DOHH2 (cell line): ENCODE results near the gene CLEC1A.

Experiments
- H3F3A ChIP-seq: fragments of 200-600 bp; sonication (generic), shearing (Covaris generic); 2 replicates; pipeline ENCODE4 v1.6.0; 2016; ENCODE audit warnings: antibody characterized with exemption, mild to moderate bottlenecking; ENCODE audit not compliant: control insufficient read depth, insufficient read depth
- H3K27ac ChIP-seq: fragments of 200-600 bp; sonication (generic); 2 replicates; pipeline ENCODE4 v1.5.1; 2014; ENCODE audit warnings: low read depth, mild to moderate bottlenecking, low read length, moderate library complexity
- H3K27me3 ChIP-seq: fragments of 200-600 bp; sonication (generic); 2 replicates; pipeline ENCODE4 v1.6.1; 2014; ENCODE audit warnings: mild to moderate bottlenecking, low read length, mixed read lengths; ENCODE audit not compliant: control insufficient read depth
- H3K36me3 ChIP-seq: fragments of 200-600 bp; sonication (generic); 2 replicates; pipeline ENCODE4 v1.6.1; 2014; ENCODE audit warnings: mild to moderate bottlenecking, low read length, moderate library complexity, mixed read lengths; ENCODE audit not compliant: control insufficient read depth
- H3K4me1 ChIP-seq: fragments of 200-600 bp; sonication (generic); 2 replicates; pipeline ENCODE4 v1.6.1; 2014; ENCODE audit warnings: mild to moderate bottlenecking, low read length, mixed read lengths; ENCODE audit not compliant: control insufficient read depth
- H3K4me2 ChIP-seq: fragments of 200-600 bp; sonication (generic); 2 replicates; pipeline ENCODE4 v1.6.0; 2014; ENCODE audit warnings: mild to moderate bottlenecking, low read length, moderate library complexity
- H3K4me3 ChIP-seq: fragments of 200-600 bp; sonication (generic); 2 replicates; pipeline ENCODE4 v1.5.1; 2014; ENCODE audit warnings: mild to moderate bottlenecking, low read length, mixed read lengths
- H3K79me2 ChIP-seq: fragments of 200-600 bp; sonication (generic); 2 replicates; pipeline ENCODE4 v1.6.1; 2014; ENCODE audit warnings: mild to moderate bottlenecking, low read length, mixed read lengths; ENCODE audit not compliant: control insufficient read depth
- H3K9me2 ChIP-seq: fragments of 200-600 bp; sonication (generic); replicated peaks from 2 replicates; pipeline ENCODE4 v1.6.1; 2014; ENCODE audit warnings: mild to moderate bottlenecking, low read length, mixed read lengths; ENCODE audit not compliant: control insufficient read depth
- H3K9me3 ChIP-seq: fragments of 200-600 bp; sonication (generic); 2 replicates; pipeline ENCODE4 v1.6.1; 2014; ENCODE audit warnings: antibody characterized with exemption, low read length, mixed read lengths; ENCODE audit not compliant: control insufficient read depth, insufficient read depth
- H4K20me1 ChIP-seq: fragments of 200-600 bp; sonication (generic); 2 replicates; pipeline ENCODE4 v1.6.0; 2014; ENCODE audit warnings: low read depth, mild to moderate bottlenecking, antibody characterized with exemption, low read length, moderate library complexity; ENCODE audit not compliant: control insufficient read depth, insufficient read depth
- EZH2phosphoT487 ChIP-seq: fragments of 200-600 bp; sonication (generic); IDR thresholded peaks from 2 replicates; pipeline ENCODE4 v1.6.1; 2017; ENCODE audit warnings: borderline replicate concordance, mild to moderate bottlenecking, antibody characterized with exemption, low read length, moderate library complexity, mixed read lengths
- TF ChIP-seq, protein P1 (sequence below): fragments of 200-600 bp; sonication (generic); IDR thresholded peaks from one replicate; pipeline ENCODE4 v1.5.1; 2014; ENCODE audit warnings: antibody characterized with exemption, mild to moderate bottlenecking, low read depth, low read length; ENCODE audit not compliant: poor library complexity, severe bottlenecking

Gene CLEC1A

DNA sequence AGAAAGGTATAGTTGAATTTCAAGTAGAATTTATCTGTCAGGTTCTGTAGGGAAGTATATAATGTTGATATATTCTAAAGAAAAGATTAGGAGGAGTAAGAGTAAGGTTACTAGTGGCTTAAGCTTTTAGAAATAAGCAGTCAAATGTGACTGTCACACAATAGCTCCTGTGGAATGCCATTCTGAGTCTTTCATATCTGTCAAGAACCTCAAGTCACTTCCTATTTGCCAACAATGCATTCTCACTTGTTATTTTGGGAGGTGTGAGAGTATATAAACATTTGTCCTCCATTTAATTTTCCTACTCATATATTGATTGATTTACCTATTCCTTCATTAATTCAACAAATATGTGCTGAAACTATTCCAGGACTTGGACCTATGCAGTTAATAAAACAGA lies 56.6 kb downstream of the CLEC1A start:
- no peaks in the 10 kb centered on the region for H3K36me3 ChIP-seq
- no peak overlapping the region for H3K27ac ChIP-seq
- TF ChIP-seq, protein P1, sequence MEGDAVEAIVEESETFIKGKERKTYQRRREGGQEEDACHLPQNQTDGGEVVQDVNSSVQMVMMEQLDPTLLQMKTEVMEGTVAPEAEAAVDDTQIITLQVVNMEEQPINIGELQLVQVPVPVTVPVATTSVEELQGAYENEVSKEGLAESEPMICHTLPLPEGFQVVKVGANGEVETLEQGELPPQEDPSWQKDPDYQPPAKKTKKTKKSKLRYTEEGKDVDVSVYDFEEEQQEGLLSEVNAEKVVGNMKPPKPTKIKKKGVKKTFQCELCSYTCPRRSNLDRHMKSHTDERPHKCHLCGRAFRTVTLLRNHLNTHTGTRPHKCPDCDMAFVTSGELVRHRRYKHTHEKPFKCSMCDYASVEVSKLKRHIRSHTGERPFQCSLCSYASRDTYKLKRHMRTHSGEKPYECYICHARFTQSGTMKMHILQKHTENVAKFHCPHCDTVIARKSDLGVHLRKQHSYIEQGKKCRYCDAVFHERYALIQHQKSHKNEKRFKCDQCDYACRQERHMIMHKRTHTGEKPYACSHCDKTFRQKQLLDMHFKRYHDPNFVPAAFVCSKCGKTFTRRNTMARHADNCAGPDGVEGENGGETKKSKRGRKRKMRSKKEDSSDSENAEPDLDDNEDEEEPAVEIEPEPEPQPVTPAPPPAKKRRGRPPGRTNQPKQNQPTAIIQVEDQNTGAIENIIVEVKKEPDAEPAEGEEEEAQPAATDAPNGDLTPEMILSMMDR = no peak
- TF ChIP-seq EZH2phosphoT487 = no peak
- H4K20me1 ChIP-seq = no peaks in the 10 kb centered on the region
- no peaks in the 10 kb centered on the region for H3F3A ChIP-seq
- no peak overlapping the region for H3K4me3 ChIP-seq
- peaks cover 2% of the 10 kb centered on the region; the same call in 1 of the 2 replicates for H3K27me3 ChIP-seq
- H3K4me1 ChIP-seq = no peaks in the 10 kb centered on the region
- no peaks in the 10 kb centered on the region for H3K79me2 ChIP-seq
- H3K9me2 ChIP-seq = no peaks in the 10 kb centered on the region
- H3K9me3 ChIP-seq = no peaks in the 10 kb centered on the region
- no peak overlapping the region for H3K4me2 ChIP-seq

DNA sequence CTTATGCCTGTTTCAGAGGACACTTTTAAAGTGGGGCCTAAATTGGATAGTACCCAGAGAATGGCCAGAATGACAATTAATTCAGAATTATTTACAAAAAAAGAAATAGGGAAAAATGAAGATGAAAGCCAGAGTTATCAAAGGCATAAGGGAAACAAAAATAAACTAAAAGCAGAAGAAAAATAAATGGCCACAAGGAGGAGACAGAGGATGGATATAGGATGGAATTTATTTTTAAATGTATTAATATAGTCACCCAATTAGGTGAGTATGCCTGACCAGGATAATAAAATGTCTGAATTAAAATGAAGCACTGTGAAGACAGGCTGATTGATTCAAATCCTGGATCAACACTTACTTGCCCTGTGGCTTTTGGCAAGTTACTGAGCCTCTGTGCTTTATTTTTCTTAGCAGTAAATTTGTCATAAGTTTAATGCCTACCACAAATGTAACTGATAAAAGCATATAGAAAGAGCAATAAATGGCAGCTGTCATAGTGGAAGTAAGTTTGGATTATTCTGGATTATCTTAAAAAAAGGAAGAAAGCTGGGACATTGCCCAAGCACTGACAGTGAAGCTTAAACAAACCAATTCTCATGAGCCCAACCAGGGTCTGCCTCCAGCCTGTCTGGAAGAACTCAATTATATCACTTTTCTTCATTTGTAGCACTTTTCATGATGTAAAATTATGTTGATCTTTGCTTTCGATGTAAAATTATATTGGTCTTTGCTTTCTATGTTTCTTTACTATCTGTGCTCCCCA lies 64.8 kb downstream of the CLEC1A start:
- Histone ChIP-seq H3F3A (no peaks in the 10 kb centered on the region), H4K20me1 (no peaks in the 10 kb centered on the region), H3K4me1 (no peaks in the 10 kb centered on the region), H3K9me3 (no peaks in the 10 kb centered on the region), H3K9me2 (no peaks in the 10 kb centered on the region), H3K79me2 (no peaks in the 10 kb centered on the region), H3K27me3 (no peaks in the 10 kb centered on the region), H3K36me3 (no peaks in the 10 kb centered on the region), H3K4me3 (no peak overlapping the region), H3K27ac (no peak overlapping the region), H3K4me2 (no peak overlapping the region)
- TF ChIP-seq, protein P1 = peak; percentile 32
- no peak for TF ChIP-seq EZH2phosphoT487

GRCh38 chr12:10031771-10032175 lies 67.0 kb downstream of the CLEC1A start:
- no peaks in the 10 kb centered on the region for H3K4me1 ChIP-seq
- H3K27me3 ChIP-seq = no peaks in the 10 kb centered on the region
- H3K4me2 ChIP-seq = no peak overlapping the region
- H3K79me2 ChIP-seq = no peaks in the 10 kb centered on the region
- no peaks in the 10 kb centered on the region for H3K36me3 ChIP-seq
- H3K9me2 ChIP-seq = no peaks in the 10 kb centered on the region
- TF ChIP-seq, protein P1 = no peak
- TF ChIP-seq EZH2phosphoT487 = no peak
- no peaks in the 10 kb centered on the region for H3K9me3 ChIP-seq
- no peaks in the 10 kb centered on the region for H3F3A ChIP-seq
- no peaks in the 10 kb centered on the region for H4K20me1 ChIP-seq
- no peak overlapping the region for H3K4me3 ChIP-seq
- H3K27ac ChIP-seq = no peak overlapping the region
